D721Med (cell line): ENCODE measurements around the gene TIMM44.

Experiments used
- DNase-seq: peaks from one replicate; pipeline ENCODE4 v3.0.0; 2011; ENCODE audit warnings: low spot score; ENCODE audit not compliant: insufficient read length
- FAIRE-seq: peaks from 2 replicates; lab custom pipeline; 2011; peaks lifted over from hg19 to GRCh38; lab: Jason Lieb, UNC
- TF ChIP-seq, protein P1 (sequence below): IDR thresholded peaks from 2 replicates; pipeline ENCODE4 v1.5.1; 2012; ENCODE audit warnings: mild to moderate bottlenecking, control low read depth; ENCODE audit not compliant: insufficient read depth; ENCODE audit errors: missing control alignments

The TIMM44 gene

GRCh38 chr19:7903244-7904073 lies 40.0 kb downstream of the TIMM44 start, which contains the start of gene MAP2K7:
Gene MAP2K7 (plus strand): TSS chr19:7903877. CDS start chr19:7903945, 68 bp downstream.
- peak; percentile 96 for DNase-seq
- peak; percentile 29 for FAIRE-seq
- TF ChIP-seq, protein P1, sequence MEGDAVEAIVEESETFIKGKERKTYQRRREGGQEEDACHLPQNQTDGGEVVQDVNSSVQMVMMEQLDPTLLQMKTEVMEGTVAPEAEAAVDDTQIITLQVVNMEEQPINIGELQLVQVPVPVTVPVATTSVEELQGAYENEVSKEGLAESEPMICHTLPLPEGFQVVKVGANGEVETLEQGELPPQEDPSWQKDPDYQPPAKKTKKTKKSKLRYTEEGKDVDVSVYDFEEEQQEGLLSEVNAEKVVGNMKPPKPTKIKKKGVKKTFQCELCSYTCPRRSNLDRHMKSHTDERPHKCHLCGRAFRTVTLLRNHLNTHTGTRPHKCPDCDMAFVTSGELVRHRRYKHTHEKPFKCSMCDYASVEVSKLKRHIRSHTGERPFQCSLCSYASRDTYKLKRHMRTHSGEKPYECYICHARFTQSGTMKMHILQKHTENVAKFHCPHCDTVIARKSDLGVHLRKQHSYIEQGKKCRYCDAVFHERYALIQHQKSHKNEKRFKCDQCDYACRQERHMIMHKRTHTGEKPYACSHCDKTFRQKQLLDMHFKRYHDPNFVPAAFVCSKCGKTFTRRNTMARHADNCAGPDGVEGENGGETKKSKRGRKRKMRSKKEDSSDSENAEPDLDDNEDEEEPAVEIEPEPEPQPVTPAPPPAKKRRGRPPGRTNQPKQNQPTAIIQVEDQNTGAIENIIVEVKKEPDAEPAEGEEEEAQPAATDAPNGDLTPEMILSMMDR, result peak; percentile 80

GRCh38 chr19:7902796-7903243 lies 40.6 kb downstream of the TIMM44 start:
- FAIRE-seq (no peak), DNase-seq (no peak)
- TF ChIP-seq, protein P1, result no peak

DNA sequence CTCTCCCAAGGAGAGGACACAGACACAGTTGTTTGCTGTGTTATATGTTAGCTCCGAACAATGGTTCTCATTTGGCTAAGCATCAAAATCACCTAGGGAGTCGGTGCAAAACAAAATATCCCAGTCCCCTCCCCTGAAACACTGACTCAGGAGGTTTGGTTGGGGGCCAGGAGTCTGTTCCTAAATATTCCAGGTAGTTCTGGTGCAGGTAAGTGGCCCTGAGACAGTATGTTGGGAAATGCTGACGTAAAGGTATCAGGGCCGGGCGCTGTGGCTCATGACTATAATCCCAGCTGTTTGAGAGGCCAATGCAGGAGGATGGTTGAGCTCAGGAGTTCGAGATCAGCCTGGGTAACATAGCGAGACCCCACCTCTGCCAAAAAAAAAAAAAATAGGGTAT lies 42.1 kb downstream of the TIMM44 start:
- TF ChIP-seq, protein P1, result no peak
- FAIRE-seq (no peak), DNase-seq (no peak)

DNA sequence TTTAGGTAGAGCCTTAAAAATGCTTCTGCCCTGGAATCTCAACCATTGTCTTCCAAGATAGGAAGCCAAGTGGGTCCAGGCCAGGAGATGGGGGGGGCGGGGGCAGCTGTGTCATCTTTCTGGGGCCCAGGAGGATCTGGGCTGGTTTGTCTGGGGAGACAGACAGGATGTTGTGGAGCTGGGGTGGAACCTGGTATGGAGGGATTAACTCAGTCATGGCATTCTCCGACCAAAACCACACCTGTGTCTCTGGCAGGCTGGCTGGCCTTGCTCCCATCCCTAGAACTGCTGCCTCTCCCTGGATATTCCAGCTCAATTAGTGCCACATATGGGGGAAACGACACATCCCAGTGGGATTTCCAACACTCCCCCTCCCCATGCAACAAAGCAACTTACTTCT lies 42.5 kb downstream of the TIMM44 start:
- FAIRE-seq (no peak), DNase-seq (no peak)
- TF ChIP-seq, protein P1, result no peak

DNA sequence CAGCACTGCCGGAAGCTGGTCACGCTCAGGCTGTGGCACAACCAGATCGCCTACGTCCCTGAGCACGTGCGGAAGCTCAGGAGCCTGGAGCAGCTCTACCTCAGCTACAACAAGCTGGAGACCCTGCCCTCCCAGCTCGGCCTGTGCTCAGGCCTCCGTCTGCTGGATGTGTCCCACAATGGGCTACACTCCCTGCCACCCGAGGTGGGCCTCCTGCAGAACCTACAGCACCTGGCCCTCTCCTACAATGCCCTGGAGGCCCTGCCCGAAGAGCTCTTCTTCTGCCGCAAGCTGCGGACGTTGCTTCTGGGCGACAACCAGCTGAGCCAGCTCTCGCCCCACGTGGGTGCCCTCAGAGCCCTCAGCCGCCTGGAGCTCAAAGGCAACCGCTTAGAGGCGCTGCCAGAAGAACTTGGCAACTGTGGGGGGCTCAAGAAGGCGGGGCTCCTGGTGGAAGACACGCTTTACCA lies 43.0 kb downstream of the TIMM44 start:
- TF ChIP-seq, protein P1, result no peak
- FAIRE-seq (no peak), DNase-seq (no peak)

- TF ChIP-seq, protein P1, result no peak
- FAIRE-seq (no peak), DNase-seq (no peak)
These were observed 43.6 kb downstream of the TIMM44 start for GRCh38 chr19:7899751-7900378.

GRCh38 chr19:7898967-7899366 lies 44.5 kb downstream of the TIMM44 start:
- no peak for FAIRE-seq
- DNase-seq, result no peak
- TF ChIP-seq, protein P1, result no peak
